HG03342 (cell line): ENCODE measurements around the gene MLLT10.
"Not testable (repeated sequence)": the region's sequence is repeated elsewhere in the genome, so short reads cannot be mapped to it uniquely, and the experiment has no call there.

Source experiments
- ATAC-seq: cut with Tn5 transposase; IDR thresholded peaks from one replicate; pipeline ENCODE4 v1.9.1; 2021; ENCODE audit warnings: mild to moderate bottlenecking, moderate library complexity; ENCODE audit not compliant: unreplicated experiment

The MLLT10 gene

DNA sequence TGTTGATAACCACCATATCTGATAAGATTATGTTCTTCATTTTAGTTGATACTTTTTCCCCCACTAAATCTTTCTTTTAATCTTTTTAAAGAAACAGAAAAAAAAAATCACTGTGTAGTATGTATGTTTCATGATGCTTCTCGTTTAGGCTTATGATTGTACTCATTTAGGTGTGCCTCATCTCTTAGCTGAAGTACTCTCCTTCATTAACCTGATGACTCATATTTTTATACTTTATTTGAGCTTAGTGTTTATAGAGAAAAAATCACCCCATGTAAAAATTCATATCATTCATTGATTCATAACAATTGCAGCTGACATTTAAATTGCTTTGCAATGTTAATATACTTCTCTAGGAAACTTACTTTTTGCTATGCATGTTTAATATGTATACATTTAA lies 158.9 kb downstream of the MLLT10 start:
- ATAC-seq, result no peak

GRCh38 chr10:21693418-21693817 lies 159.4 kb downstream of the MLLT10 start:
- ATAC-seq, result no peak

DNA sequence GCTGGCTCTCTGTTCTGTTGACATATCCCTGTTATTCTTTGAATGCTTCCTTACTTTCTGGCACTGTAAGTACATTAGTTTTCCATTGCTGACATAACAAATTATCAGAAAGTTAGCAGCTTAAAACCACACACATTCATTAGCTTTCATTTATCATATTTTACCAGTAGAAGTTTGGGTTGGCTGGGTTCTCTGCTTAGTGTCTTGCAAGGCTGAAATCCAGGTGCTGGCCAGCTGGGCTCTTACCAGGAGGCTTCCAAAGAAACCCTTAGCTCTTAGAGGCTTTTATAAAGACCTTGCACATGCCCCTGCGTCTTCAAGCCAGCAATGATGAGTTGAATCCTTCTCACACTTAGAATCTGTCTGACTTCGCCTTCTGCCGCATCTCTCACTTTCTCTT lies 160.6 kb downstream of the MLLT10 start:
- ATAC-seq, result no peak

GRCh38 chr10:21696302-21696701 lies 162.3 kb downstream of the MLLT10 start:
- no peak for ATAC-seq

DNA sequence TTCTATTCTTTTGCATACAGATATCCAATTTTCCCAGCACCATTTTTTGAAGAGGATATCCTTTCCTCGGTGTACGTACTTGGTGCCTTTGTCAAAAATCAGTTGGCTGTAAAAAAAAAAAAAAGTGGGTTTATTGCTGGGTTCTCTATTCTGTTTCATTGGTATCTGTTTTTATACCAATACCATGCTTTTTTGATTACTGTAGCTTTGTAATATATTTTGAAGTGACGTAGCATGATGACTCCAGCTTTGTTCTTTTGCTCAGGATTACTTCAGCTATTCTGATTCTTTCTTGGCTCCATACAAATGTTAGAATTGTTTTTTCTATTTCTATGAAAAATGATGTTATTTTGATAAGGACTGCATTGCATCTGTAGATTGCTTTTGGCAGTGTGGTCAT lies 165.5 kb downstream of the MLLT10 start:
- ATAC-seq, result no peak

- ATAC-seq, result no peak
Observed at GRCh38 chr10:21700474-21700873, 166.4 kb downstream of the MLLT10 start.

DNA sequence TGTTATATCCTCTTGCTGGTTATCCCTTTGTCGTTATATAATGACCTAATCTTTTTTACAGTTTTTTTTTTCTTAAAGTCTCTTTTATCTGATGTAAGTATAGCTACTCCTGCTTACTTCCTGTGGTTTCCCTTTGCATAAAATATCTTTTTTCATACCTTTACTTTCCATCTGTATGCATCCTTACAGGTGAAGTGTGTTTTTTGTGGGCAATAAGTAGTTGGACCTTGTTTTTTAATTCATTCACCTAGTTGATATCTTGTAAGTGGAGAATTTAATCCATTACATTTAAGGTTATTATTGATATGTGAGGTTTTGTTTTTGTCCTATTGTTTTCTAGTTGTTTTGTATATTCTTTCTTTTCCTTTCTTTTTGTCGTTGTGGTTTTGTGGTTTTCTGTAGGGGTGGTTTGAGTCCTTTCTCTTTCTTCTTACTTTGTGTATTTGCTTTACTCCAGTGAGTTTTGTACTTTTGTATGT lies 168.6 kb downstream of the MLLT10 start:
- peak; percentile 85 for ATAC-seq

- ATAC-seq, result no peak
Observed at GRCh38 chr10:21705142-21705827, 171.3 kb downstream of the MLLT10 start.

DNA sequence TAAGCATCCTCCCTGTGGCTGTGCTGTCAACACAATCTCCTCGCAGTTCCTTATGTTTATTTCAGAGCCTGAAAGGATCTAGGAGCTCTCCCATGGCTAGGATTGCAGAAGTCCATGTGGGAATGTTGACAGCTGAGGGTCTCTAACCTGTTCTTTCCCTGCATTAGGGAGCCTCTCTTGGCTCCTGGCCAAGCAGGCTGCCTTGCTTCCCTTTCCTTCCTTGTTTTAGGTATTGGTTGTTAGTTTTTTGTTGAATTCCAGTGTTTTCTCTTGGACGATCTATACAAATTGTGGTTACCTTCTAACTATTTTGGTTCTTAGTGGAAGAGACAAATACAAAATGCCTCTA lies 171.8 kb downstream of the MLLT10 start:
- ATAC-seq, result no peak

GRCh38 chr10:21707498-21707897 lies 173.5 kb downstream of the MLLT10 start:
- no peak for ATAC-seq

GRCh38 chr10:21712975-21713374 lies 178.9 kb downstream of the MLLT10 start:
- ATAC-seq, result no peak

GRCh38 chr10:21715531-21716195 lies 181.6 kb downstream of the MLLT10 start:
- no peak for ATAC-seq

GRCh38 chr10:21717437-21718054 lies 183.5 kb downstream of the MLLT10 start:
- not testable (repeated sequence) for ATAC-seq

DNA sequence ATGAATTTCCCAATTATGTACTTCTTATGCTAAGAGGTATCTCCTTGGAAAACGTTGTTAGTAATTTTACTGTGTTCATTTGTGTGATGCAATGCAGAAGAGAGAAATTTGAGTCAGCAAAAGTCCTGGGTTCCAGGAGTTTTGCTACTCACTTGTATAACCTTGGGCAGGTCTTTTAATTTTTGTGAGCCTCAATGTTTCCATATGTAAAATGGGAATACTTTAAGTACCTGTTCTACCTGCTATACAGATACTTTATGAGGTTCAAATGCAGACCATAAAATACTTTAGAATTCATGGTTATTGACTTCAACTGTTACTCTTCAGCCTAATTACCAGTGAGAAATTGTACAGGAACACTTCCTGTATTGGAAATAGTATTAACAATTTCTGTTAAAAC lies 185.5 kb downstream of the MLLT10 start:
- no peak for ATAC-seq

GRCh38 chr10:21720090-21720489 lies 186.1 kb downstream of the MLLT10 start:
- ATAC-seq, result no peak

GRCh38 chr10:21721000-21721665 lies 187.1 kb downstream of the MLLT10 start:
- ATAC-seq, result no peak

- ATAC-seq, result no peak
Observed at GRCh38 chr10:21722209-21722608, 188.2 kb downstream of the MLLT10 start.

DNA sequence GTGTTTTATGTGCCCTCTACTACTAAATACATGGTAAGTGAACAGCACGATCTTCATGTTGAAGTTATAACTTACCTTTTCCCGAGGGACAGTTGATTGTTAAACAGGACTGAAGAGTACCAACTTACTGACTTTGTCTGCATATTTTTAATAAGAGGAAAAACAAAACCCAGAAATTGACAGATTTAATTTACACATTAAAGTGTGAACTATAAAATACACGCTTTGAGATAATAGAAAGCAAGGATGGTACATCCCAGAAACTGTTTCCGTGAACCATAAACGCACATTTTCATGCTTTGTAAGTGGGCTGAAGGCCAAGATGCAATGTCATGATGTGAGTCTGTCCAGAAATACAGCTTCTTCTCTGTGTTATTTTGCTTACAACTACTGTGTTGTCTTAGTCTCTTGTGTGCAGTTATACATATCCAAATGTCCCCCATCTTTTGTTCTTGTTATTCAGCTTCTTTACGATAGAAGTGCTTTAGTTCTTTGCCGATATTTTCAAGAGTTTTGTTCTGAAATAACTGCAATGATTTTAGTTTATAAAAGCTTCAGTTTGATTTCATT lies 190.1 kb downstream of the MLLT10 start:
- ATAC-seq, result no peak

- ATAC-seq, result peak; percentile 90
Observed at GRCh38 chr10:21724687-21725367, 190.8 kb downstream of the MLLT10 start.

DNA sequence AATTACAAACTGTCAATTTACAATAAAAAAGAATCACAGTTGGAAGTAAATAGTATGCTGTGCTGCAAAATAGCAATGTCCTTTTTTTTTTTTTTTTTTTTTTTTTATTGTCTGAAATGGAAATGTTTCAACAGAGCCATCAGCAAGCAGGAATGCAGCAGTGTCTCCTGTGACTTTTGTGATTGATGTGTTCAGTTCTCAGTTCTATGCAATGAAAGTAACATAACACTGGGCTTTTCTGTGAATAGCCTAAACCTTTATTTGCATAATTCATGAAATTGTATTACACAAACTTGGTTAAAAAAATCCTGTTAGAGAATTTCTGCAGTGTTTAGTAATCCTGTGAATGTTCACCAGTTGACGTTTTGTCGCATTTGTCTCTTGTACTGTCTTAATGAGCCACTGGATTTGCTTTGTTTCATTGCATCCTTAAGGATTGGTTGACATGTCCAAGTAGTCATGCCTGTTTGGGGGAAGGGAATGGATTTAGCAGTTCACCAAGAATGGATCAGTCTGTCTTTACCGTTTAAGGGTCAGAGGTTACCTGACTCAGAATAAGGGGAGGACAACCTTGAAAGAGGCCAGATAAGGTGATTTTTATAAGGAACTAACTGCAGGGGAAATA lies 192.7 kb downstream of the MLLT10 start:
- no peak for ATAC-seq
